ENCODE data around the gene SDF4.
"Not testable (repeated sequence)": the region's sequence is repeated elsewhere in the genome, so short reads cannot be mapped to it uniquely, and the experiment has no call there.

SDF4 gene

DNA sequence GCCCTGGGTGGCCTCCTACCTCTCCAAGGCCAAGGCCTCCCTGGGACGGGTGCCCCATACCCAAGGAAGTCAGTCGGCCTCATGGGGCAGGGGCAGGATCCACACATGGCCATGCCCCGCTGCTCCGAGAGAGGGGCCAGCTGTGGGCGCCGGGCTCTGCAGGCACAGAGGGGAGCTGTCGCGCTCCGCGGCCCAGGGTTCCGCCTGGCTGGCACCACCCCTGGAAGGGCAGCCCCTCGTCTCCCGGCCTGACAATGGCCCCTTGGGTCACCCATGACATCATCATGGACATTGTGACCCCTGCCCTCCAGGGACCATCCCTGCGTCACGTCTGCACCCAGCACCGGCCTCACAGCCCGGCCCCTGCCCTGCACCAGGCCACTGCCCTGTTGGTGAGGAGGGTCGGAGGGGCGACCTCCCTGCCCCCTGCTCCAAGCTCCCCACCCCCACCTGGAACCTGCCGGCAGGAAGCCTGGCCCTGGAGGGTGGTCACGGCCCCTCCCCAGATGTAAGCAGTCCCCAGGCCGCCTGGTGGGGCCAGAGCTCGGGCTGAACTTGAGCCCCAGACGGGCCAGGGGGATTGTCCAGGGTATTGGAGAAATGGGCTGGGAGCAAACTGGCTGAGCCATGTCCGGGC lies 52.3 kb downstream of the SDF4 start:
- no peak for DNase-seq (ENCODE audit: low read depth)

DNA sequence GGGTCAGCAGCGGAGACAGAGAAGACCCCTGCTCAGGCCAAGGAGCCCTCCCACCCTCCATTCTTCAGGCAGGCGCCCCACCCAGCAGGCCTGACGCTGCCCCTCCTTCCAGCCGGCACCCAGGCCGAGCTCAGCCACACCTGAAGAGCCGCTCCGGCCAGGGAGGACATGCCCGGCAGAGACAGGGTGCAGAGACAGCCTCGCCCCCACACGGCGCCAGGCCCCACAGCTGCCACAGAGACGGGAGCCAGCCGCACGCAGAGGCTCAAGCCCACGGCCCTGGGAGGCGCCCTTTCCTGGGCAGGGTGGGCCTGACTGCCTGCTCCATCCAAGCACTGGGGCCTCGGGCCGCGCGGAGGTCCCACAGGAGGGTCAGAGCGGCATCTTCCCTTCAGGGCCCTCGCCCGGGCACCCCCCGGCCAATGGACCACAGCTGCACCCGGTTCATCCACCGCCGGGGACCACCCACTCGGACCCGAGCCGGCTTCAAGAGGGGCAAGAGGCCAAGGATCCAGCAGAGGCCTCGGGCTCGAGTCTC lies 52.9 kb downstream of the SDF4 start:
- no peak for DNase-seq (ENCODE audit: low read depth)

DNA sequence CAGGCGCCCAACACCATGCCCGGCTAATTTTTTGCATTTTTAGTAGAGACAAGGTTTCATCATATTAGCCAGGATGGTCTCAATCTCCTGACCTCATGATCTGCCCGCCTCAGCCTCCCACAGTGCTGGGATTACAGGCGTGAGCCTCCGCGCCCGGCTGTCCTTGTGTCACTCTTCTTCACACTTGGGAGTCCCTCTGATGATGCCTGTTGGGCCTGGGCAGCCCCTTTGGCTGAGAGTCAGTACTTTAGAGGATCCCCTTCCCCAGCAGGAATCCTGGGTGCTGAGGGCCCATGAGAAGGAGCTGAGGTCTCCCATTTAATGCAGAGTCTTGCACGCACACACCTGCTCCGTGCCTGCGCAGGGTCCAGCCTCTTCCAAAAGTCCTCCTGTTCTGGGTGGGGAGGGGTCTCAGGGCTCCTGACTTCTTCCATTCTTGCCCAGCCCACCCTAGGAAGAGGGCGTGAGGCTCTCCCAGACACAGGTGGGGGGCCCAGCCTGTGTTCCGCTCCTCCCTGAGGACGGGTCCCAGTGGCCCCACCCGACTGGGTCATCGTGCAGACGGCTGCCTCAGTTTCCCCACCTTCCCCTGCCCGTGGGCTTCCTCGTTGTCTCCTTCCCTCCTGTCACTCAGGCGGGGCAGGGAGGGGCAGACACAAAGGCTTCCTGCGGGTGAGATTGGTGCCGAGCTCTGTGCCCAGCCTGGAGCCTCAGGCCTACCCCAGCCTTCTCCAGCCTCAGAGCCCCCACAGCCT lies 54.2 kb downstream of the SDF4 start:
- no peak for DNase-seq (ENCODE audit: low read depth)

DNA sequence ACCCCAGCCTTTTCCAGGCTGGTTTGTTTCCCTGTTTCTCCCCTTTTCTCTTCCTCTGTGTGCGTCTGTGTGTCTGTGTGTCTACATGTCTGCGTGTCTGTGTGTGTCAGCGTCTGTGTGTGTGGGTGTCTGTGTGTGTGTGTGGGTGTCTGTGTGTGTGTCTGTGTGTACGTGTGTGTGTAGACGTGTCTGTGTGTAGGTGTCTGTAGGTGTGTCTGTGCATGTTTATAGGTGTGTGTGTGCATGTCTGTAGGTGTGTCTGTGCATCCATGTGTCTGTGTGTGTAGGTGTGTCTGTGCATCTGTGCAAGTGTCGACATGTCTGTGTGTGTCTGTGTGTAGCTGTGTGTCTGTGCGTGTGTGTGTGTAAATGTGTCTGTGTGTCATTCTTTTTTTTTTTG lies 54.9 kb downstream of the SDF4 start:
- DNase-seq (ENCODE audit: low read depth): no peak

DNA sequence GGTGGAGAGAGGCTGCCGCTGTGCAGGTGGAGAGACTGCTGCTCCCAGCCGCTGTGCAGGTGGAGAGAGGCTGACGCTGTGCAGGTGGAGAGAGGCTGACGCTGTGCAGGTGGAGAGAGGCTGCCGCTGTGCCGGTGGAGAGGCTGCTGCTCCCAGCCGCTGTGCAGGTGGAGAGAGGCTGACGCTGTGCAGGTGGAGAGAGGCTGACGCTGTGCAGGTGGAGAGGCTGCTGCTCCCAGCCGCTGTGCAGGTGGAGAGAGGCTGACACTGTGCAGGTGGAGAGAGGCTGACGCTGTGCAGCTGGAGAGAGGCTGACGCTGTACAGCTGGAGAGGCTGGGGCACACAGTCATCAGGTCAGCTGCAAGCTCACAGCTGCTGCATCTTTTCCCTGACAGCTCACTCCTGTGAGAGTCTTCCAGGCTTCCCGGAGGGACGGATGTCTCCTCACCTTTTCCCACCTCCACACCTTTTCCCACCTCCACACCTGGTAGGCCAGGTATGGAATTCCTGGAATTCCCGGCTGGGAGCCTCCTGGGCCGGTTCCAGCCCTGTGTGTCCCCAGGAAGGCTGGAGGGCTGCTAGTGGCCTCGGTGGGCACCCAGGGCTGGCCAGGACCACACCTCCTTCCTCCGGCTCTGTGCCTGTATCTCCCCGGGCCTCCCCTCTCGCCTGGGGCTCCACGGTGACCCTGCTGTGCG lies 55.6 kb downstream of the SDF4 start:
- not testable (repeated sequence) for DNase-seq (ENCODE audit: low read depth)

DNA sequence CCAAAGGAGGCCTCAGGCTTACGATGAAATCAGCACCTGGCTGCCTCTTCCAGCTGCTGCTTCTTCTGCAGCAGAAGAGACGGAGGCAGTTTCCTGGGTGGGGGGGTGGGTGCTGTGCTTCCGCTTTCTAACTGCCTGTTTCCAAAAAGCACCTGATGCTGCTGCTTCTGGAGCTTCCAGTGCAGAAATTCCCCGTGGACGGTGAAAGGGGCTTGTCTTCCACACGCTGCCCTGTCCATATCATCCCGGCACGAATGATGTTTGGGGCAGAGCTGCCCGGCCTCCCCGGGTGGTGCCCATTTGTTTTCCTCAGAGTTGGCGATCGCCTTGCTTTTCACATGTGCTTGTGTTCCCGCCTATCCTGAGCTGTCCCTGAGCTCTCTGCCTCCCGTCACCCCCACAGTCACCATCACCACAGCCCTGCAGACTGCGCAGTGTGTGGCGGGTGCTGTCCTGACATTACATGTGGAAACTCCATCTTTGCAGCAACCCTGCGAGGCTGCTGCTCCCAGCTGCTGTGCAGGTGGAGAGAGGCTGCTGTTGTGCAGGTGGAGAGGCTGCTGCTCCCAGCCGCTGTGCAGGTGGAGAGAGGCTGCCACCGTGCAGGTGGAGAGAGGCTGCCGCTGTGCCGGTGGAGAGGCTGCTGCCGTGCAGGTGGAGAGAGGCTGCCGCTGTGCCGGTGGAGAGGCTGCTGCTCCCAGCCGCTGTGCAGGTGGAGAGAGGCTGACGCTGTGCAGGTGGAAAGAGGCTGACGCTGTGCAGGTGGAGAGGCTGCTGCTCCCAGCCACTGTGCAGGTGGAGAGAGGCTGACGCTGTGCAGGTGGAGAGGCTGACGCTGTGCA lies 56.4 kb downstream of the SDF4 start:
- no peak for DNase-seq (ENCODE audit: low read depth)

DNA sequence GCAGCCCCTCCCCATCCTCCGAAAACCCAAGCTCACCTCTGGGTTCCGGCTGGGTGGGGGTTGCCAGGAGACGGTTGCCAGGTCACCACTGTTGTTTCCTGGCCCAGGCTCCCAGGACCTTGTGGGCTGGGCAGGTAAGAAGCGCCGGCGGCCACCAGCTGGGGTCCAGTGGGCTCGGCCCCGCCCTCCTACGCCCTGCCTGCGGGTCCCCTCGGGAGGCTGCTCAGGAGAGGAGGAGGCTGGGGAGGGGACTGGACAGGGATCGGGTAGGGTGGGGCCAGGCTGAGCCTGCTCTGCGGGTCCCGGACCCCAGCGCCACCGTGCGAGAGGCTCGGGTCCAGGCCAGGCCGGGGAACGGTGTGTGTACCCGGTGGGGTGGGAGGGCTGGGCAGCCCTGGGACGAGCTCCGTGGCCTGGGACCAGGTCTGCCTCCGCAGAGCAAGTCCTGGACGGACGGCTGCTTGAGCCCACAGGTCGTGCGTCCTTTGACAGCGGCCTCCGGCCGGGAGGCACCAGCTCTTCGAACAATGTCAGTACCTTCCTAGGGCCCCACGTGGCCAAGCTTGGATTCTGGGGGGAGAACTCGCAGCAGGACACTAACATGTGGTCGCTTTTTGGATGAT lies 57.9 kb downstream of the SDF4 start, which contains the start of gene TTLL10:
Gene TTLL10, plus strand, starts transcription at position 88 of the 623 bp plus-strand sequence. CDS start 5,336 bp downstream, outside the sequence.
- no peak for DNase-seq (ENCODE audit: low read depth)

DNA sequence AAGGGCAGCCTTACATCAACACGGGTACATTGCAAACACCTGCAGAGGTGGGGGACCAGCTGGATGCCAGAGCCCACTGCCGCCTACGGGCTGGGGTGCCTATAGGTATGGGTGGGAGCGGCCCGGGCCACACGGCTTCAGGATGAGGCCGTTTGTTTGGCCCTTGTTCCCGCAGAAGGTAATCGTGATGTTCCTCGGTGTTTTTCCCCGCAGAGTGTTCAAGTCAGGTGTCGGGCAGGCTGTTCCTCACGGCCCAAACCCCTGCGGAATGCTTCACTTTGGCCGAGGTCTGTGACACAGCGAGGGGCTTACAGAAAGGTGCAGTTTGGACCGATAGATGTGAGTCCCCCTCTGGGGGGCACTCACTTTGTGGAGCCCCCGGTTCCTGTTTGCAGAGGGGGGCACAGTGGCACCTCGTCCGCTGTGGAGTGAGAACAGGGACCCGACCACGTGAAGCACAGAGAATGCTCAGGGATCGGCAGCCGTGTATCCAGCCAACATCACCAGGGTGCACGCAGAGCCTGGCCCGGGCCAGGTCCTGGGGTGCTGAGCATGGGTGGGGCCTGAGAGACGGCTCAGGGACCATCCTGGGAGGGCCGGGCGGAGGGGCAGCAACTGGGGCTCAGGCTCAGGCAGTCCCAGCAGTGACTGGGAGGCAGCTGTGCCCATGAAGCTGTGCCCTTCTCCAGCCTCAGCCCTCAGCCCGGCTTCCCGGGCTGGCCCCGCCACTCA lies 58.6 kb downstream of the SDF4 start:
- no peak for DNase-seq (ENCODE audit: low read depth)

DNA sequence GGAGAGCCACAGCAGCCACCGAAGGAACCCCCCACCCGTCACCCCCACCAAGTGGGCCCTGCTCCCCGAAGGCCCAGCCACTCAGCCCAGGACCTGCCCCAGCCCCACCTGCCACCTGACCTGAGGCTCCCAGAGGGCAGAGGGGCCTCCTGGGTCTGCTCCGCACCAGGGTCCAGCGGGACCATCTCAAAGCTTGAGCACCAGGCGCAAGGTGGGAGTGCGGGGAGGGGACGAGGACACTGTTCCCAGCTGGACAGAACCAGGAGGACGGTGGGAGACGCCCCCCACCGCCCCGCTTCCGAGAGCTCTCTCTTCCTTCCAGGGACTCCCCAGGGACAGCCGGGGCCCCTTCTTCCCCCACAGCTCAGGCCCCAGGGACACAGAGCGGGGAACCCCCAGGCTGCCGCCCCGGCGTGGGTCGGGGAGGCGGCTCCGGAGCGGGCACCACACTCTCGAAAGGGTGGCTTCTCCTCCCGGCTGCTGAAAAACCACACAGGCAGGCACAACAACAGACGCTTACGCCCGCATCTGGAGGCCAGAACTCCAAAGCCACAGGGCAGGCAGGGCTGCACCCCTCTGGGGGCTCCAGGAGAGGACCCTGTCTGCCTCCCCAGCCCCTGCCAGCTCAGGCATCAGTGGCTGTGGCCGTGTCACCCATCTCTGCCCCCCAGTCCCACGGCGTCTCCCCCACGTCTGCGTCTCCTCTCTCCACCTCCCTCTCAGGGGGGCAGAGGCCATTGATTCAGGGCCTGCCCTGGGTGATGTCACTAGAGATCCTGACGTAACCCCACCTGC lies 60.1 kb downstream of the SDF4 start:
- no peak for DNase-seq (ENCODE audit: low read depth)

DNA sequence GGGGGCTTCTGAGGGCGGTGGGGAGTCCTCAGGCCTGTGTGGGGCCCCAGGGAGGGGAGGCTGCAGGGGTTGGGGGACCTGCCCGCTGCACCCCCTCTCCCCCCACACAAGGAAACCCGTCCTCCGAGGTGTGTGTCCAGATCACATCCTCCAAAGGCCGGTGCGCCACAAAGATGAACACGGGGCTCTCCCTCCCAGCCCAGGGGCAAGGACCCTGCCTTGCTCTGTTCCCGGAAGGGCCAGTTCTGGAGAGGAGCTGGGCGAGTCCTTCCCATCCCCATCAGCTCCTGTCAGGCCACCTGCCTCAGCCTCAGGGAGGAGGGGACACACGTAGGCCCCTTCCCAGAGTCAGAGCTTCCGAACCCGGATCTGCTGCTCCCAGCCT lies 60.6 kb downstream of the SDF4 start:
- DNase-seq (ENCODE audit: low read depth): no peak

DNA sequence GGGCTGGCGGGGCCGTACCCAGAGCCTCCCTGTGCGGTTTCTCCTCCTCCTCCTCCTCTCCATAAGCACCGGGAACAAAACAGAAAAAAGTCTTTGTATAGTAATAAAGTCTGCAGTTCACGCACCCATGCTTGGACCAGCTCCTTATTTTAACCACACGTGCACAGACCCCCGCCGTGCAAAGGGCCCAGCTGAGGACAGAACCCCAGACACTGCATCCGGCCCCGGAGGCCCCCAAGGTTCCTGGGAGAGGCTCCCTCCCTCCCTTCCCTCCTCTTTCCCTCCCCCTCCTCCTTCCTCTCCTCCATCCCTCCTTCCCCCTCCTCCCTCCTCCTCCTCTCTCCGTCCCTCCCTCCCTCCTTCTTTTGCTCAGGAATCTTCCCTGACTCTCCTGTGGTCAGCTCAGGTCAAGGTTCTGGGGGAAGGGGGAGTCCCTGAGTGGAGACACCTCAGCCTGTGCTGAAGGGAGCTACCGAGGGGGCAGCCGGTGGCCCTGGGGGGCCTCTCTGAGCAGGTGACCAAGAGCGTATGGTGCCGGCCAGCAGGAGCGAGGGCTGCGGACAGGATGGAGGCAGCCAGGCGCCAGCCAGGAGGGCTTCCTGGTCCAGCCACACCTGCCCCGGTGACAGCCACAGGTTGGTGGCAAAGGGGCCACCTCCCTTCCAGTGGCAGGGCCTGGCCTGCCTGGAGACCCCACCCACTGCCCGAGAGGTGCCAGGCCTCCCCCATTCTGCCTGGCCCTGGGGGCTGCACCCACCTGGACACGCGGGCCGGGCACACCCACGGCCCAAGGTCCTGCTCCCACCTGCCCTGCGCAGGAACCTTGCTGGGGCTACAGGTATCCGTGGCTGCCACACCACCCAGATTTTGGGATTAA lies 61.3 kb downstream of the SDF4 start:
- DNase-seq (ENCODE audit: low read depth): no peak

DNA sequence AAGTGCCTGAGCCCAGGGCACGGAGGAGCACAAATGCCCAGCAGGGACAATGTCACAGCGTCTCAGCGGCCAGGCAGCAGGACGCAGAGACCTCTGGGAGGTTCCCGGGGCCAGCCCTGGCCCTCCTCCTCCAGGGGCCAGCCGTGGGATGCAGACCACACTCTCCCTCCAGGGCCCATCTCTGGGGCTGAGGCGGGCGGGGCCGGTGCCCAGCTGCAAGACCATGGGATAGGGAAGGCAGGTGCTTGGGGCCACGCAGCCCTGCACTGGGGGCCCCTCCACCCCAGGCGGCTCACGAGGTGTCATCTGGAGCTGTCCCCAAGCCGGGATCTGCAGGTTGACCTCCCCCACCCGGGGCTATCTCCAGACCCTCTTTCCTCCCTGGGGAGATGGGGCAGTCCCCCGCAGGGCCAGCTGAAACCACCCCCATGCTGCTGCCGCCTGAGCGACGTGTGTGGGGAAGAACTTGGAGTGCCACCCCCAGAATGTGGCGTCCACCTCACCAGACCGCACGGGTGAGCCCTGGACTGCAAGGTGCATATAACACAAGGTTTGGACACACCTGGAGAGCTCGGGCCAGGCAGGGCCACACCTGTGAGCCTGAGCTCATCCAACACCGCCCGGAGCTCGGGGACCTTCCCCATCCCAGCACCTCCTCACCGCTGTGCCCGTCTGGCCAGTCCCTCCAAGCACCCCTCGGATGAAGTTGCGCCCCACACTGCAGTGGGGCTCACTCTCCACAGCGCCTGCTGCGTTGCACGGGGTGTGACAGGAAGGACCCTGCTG lies 62.2 kb downstream of the SDF4 start:
- DNase-seq (ENCODE audit: low read depth): no peak

DNA sequence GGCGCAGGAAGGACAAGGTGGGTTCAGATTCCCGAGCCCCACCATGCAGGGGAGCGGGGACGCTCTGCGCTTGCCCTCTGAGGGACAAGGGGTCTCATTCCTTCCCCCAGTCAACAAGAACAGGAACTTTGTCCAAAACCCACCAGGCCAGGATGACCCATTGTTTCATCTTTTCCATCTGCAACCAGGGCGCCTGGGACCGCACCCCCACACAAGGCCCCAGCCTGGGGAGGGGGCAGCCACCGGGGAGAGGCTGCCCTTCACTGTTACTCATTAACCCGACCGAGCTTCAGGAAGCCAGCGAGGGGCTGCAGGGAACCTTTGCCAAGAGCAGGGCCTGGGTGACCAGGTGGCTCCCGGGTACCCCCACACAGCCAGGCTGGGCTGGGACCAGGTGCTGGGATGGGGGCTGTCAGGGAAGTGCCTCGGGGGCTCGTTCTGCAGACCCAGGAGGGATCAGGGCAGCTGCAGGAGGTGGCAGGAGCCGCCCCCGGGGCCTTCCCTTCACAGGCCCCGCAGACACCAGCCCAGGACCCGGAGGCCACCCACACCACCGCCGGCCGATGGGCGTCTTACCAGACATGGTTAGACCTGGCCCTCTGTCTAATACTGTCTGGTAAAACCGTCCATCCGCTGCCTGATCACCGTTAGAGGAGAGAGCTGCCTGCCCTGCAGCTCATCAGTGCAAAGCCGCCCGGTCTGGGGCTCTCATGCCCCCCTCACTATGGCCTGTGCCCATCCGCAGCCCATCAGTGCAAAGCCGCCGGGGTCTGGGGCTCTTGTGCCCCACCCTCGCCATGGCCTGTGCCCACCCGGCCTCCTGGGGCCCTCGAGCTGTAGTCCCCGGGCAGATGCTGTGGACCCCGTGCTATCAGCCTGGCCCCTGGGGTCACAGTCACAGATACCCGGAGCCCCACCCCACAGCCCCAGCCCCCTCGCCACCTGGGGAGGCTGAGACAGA lies 63.1 kb downstream of the SDF4 start:
- no peak for DNase-seq (ENCODE audit: low read depth)

DNA sequence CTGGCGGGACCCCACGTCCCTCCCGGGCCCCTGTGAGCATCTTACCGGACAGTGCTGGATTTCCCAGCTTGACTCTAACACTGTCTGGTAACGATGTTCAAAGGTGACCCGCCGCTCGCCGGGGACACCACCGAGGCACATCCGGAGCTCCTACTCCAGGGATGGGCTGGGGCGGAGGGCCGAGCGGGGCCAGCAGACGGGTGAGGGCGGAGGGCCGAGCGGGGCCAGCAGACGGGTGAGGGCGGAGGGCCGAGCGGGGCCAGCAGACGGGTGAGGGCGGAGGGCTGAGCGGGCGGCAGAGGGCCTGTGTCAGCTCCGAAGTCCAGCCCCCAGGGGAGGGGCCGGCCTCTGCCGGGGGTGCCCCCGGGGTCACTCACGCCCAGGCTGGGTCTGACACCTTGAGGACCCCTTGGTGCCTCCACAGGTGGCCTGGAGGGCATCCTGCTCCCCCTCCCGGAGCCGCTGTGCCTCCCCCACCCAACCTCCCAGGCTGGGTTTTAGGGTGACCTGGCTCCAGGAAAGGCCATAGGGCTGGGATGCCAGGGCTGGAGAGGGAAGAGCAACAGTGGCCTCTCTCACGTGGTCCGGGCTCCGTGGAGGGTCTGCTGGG lies 63.9 kb downstream of the SDF4 start:
- DNase-seq (ENCODE audit: low read depth): no peak

DNA sequence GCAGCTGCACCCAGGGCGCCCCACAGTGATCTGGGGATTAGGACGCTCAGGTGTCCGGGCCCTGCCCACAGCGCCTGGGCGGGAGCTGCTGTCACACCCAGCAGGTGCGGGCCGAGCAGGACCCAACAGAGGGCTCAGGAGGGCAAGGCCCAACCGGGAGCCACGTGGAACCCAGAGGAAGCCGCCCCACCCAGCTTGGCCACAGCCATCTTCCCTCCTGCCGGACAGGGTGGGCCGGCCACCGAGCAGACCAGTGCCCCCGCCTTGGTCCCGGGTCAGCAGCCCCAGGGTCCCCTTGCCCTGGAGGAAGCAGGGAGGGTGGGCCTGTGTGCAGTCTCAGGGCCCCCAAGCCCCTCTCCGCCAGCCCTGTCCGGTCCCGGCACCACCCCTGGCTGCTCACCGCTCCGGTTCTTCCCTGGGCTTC lies 64.4 kb downstream of the SDF4 start:
- DNase-seq (ENCODE audit: low read depth): no peak
